WTC11 (cell line): ENCODE results near the gene TTC33. TPM values are rescaled to one million over a fixed set of nuclear protein-coding genes. Genes with fewer than 3 reads are reported as not detected.

Experiments
- ATAC-seq: fragments of 200-7000 bp; cut with Tn5 transposase; 2 replicates; pipeline ENCODE4 v1.10.0; 2021; ENCODE audit warnings: mild to moderate bottlenecking, moderate library complexity
- CTCF ChIA-PET: fragments of 300-600 bp; sonication (Branson Sonifier 250); formaldehyde crosslinking; loops from one replicate; lab custom pipeline; 2021; ENCODE audit warnings: antibody characterized with exemption; lab: Charles Lee
- POLR2A ChIA-PET: fragments of 350-600 bp; sonication (Branson Sonifier 250); formaldehyde crosslinking; loops from one replicate; lab custom pipeline; 2021; ENCODE audit warnings: antibody characterized with exemption; lab: Charles Lee
- DNase-seq: peaks from one replicate; pipeline ENCODE4 v3.0.0; 2021; ENCODE audit warnings: low spot score
- H3K27ac Mint-ChIP-seq: 2 replicates; pipeline ENCODE4 v1.8.0; 2021; ENCODE audit warnings: mixed read lengths
- H3K27me3 Mint-ChIP-seq: 2 replicates; pipeline ENCODE4 v1.8.0; 2021; ENCODE audit warnings: low read depth, mild to moderate bottlenecking, moderate library complexity, mixed read lengths
- H3K36me3 Mint-ChIP-seq: 2 replicates; pipeline ENCODE4 v1.8.0; 2021; ENCODE audit warnings: mixed read lengths
- H3K4me1 Mint-ChIP-seq: 2 replicates; pipeline ENCODE4 v1.8.0; 2022; ENCODE audit warnings: mixed read lengths
- H3K4me3 Mint-ChIP-seq: 2 replicates; pipeline ENCODE4 v1.8.0; 2021; ENCODE audit warnings: mild to moderate bottlenecking, moderate library complexity, mixed read lengths
- H3K9me3 Mint-ChIP-seq: 2 replicates; pipeline ENCODE4 v1.8.0; 2021; ENCODE audit warnings: mixed read lengths
- KAT7 ChIP-seq: sonication (generic); formaldehyde crosslinking; IDR thresholded peaks from 2 replicates; pipeline ENCODE4 v1.8.1; 2023; ENCODE audit warnings: missing genetic modification reagents, mild to moderate bottlenecking, borderline replicate concordance
- NR2C2 ChIP-seq: sonication (generic); formaldehyde crosslinking; IDR thresholded peaks from 2 replicates; pipeline ENCODE4 v1.8.0; 2022; ENCODE audit warnings: mild to moderate bottlenecking, missing genetic modification reagents
- SP1 ChIP-seq: sonication (generic); formaldehyde crosslinking; conservative IDR thresholded peaks from 2 replicates; pipeline ENCODE4 v1.8.1; 2022; ENCODE audit warnings: missing genetic modification reagents
- ZNF219 ChIP-seq: sonication (generic); formaldehyde crosslinking; IDR thresholded peaks from 2 replicates; pipeline ENCODE4 v1.8.0; 2023; ENCODE audit warnings: missing genetic modification reagents, mild to moderate bottlenecking, borderline replicate concordance
- ZNF263 ChIP-seq: sonication (generic); formaldehyde crosslinking; IDR thresholded peaks from 2 replicates; pipeline ENCODE4 v1.8.1; 2022; ENCODE audit warnings: low read depth, mild to moderate bottlenecking, moderate library complexity, missing genetic modification reagents
- total RNA-seq: library from RNA; stranded (reverse); gene quantifications from 3 replicates; pipeline ENCODE4 v1.2.3, GENCODE V29; 2021
- TF ChIP-seq, protein P1 (sequence below): sonication (generic); formaldehyde crosslinking; IDR thresholded peaks from 2 replicates; pipeline ENCODE4 v1.8.0; 2023; ENCODE audit warnings: missing genetic modification reagents, mild to moderate bottlenecking, borderline replicate concordance
- TF ChIP-seq, protein P2 (sequence below): sonication (generic); formaldehyde crosslinking; conservative IDR thresholded peaks from 2 replicates; pipeline ENCODE4 v1.8.1; 2022; ENCODE audit warnings: mild to moderate bottlenecking, missing genetic modification reagents
- TF ChIP-seq, protein P3 (sequence below): sonication (generic); formaldehyde crosslinking; IDR thresholded peaks from 2 replicates; pipeline ENCODE4 v1.8.1; 2022; ENCODE audit warnings: low read depth, missing genetic modification reagents, borderline replicate concordance
- TF ChIP-seq, protein P4 (sequence below): fragments of 250-450 bp; sonication (Bioruptor Pico); IDR thresholded peaks from 2 replicates; pipeline ENCODE4 v1.9.0; 2021; ENCODE audit warnings: mild to moderate bottlenecking
- TF ChIP-seq, protein P5 (sequence below): sonication (generic); formaldehyde crosslinking; IDR thresholded peaks from 2 replicates; pipeline ENCODE4 v1.8.0; 2022; ENCODE audit warnings: mild to moderate bottlenecking, missing genetic modification reagents
- TF ChIP-seq, protein P6 (sequence below): sonication (generic); formaldehyde crosslinking; IDR thresholded peaks from 2 replicates; pipeline ENCODE4 v1.8.1; 2022; ENCODE audit warnings: low read depth, mild to moderate bottlenecking, moderate library complexity, missing genetic modification reagents, borderline replicate concordance

TTC33 gene
- total RNA-seq, 1 experiment from 2014 or later = 9.2 TPM

DNA sequence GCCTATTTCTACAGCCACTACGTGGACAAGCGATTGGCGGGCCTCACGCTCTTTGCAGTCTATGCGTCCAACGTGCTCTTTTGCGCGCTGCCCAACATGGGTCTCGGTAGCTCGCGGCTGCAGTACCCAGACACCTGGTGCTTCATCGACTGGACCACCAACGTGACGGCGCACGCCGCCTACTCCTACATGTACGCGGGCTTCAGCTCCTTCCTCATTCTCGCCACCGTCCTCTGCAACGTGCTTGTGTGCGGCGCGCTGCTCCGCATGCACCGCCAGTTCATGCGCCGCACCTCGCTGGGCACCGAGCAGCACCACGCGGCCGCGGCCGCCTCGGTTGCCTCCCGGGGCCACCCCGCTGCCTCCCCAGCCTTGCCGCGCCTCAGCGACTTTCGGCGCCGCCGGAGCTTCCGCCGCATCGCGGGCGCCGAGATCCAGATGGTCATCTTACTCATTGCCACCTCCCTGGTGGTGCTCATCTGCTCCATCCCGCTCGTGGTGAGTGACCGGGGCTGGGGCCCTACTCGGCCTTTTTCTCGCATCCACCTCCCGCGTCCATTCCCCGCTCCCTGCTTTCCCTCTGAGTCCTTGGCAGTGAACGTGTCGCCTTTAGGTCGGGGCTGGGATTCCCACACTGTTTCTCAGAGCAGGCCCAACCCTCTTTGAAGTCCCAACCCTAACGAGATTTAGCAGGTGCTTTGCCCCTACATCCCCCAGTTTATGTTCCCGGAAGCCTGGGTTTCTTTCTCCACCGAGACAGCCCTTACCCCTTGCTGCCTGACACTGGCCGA lies 74.2 kb downstream of the TTC33 start (continued):
- TF ChIP-seq, protein P1, sequence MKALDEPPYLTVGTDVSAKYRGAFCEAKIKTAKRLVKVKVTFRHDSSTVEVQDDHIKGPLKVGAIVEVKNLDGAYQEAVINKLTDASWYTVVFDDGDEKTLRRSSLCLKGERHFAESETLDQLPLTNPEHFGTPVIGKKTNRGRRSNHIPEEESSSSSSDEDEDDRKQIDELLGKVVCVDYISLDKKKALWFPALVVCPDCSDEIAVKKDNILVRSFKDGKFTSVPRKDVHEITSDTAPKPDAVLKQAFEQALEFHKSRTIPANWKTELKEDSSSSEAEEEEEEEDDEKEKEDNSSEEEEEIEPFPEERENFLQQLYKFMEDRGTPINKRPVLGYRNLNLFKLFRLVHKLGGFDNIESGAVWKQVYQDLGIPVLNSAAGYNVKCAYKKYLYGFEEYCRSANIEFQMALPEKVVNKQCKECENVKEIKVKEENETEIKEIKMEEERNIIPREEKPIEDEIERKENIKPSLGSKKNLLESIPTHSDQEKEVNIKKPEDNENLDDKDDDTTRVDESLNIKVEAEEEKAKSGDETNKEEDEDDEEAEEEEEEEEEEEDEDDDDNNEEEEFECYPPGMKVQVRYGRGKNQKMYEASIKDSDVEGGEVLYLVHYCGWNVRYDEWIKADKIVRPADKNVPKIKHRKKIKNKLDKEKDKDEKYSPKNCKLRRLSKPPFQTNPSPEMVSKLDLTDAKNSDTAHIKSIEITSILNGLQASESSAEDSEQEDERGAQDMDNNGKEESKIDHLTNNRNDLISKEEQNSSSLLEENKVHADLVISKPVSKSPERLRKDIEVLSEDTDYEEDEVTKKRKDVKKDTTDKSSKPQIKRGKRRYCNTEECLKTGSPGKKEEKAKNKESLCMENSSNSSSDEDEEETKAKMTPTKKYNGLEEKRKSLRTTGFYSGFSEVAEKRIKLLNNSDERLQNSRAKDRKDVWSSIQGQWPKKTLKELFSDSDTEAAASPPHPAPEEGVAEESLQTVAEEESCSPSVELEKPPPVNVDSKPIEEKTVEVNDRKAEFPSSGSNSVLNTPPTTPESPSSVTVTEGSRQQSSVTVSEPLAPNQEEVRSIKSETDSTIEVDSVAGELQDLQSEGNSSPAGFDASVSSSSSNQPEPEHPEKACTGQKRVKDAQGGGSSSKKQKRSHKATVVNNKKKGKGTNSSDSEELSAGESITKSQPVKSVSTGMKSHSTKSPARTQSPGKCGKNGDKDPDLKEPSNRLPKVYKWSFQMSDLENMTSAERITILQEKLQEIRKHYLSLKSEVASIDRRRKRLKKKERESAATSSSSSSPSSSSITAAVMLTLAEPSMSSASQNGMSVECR = peak; percentile 89
- TF ChIP-seq, protein P2, sequence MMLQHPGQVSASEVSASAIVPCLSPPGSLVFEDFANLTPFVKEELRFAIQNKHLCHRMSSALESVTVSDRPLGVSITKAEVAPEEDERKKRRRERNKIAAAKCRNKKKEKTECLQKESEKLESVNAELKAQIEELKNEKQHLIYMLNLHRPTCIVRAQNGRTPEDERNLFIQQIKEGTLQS (CRISPR knock-in tag) = peak; percentile 84
- no peak for TF ChIP-seq KAT7 (CRISPR knock-in tag)
- TF ChIP-seq, protein P3, sequence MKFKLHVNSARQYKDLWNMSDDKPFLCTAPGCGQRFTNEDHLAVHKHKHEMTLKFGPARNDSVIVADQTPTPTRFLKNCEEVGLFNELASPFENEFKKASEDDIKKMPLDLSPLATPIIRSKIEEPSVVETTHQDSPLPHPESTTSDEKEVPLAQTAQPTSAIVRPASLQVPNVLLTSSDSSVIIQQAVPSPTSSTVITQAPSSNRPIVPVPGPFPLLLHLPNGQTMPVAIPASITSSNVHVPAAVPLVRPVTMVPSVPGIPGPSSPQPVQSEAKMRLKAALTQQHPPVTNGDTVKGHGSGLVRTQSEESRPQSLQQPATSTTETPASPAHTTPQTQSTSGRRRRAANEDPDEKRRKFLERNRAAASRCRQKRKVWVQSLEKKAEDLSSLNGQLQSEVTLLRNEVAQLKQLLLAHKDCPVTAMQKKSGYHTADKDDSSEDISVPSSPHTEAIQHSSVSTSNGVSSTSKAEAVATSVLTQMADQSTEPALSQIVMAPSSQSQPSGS (CRISPR knock-in tag) = no peak
- peak; percentile 66; the same call in 1 of the 2 replicates for TF ChIP-seq ZNF219 (CRISPR knock-in tag)
- TF ChIP-seq SP1 (CRISPR knock-in tag) = no peak; the same call in 1 of the 2 replicates
- TF ChIP-seq NR2C2 (CRISPR knock-in tag) = no peak
- TF ChIP-seq, protein P4, sequence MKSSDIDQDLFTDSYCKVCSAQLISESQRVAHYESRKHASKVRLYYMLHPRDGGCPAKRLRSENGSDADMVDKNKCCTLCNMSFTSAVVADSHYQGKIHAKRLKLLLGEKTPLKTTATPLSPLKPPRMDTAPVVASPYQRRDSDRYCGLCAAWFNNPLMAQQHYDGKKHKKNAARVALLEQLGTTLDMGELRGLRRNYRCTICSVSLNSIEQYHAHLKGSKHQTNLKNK = no peak

DNA sequence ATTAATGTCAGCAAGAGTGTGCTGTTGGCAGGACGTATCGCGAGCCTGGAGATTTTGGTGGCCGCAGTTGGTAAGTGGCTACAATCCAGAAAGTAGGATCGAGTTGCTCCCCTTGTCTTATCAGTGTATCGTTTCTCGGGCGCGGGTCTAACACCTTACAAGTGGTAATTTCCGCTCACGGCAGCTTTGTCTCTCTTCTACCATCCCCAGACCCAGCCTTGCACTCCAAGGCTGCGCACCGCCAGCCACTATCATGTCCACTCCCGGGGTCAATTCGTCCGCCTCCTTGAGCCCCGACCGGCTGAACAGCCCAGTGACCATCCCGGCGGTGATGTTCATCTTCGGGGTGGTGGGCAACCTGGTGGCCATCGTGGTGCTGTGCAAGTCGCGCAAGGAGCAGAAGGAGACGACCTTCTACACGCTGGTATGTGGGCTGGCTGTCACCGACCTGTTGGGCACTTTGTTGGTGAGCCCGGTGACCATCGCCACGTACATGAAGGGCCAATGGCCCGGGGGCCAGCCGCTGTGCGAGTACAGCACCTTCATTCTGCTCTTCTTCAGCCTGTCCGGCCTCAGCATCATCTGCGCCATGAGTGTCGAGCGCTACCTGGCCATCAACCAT lies 74.9 kb downstream of the TTC33 start:
- ATAC-seq = peak; percentile 1; the same call in 1 of the 2 replicates
- peaks cover 76% of the 10 kb centered on the region for H3K27me3 Mint-ChIP-seq

More for the DNA sequence above, 74.9 kb downstream of the TTC33 start:
- H3K9me3 Mint-ChIP-seq = no peaks in the 10 kb centered on the region
- POLR2A ChIA-PET = no interaction called here
- peak; percentile 42 for DNase-seq
- H3K36me3 Mint-ChIP-seq = no peaks in the 10 kb centered on the region
- CTCF ChIA-PET = interaction anchor here (1.0 to 1.5 kb wide), 4 partner anchors 53 to 514 kb away, joined by 3 to 4 read pairs (median 3); no protein-coding TSS in a partner anchor
- H3K4me3 Mint-ChIP-seq = peak overlapping the region; percentile 85
- H3K4me1 Mint-ChIP-seq = peaks cover 43% of the 10 kb centered on the region
- TF ChIP-seq ZNF263 (CRISPR knock-in tag) (no peak), ZNF219 (CRISPR knock-in tag) (no peak)
- TF ChIP-seq, protein P5, sequence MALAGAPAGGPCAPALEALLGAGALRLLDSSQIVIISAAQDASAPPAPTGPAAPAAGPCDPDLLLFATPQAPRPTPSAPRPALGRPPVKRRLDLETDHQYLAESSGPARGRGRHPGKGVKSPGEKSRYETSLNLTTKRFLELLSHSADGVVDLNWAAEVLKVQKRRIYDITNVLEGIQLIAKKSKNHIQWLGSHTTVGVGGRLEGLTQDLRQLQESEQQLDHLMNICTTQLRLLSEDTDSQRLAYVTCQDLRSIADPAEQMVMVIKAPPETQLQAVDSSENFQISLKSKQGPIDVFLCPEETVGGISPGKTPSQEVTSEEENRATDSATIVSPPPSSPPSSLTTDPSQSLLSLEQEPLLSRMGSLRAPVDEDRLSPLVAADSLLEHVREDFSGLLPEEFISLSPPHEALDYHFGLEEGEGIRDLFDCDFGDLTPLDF (CRISPR knock-in tag) = no peak
- TF ChIP-seq, protein P6, sequence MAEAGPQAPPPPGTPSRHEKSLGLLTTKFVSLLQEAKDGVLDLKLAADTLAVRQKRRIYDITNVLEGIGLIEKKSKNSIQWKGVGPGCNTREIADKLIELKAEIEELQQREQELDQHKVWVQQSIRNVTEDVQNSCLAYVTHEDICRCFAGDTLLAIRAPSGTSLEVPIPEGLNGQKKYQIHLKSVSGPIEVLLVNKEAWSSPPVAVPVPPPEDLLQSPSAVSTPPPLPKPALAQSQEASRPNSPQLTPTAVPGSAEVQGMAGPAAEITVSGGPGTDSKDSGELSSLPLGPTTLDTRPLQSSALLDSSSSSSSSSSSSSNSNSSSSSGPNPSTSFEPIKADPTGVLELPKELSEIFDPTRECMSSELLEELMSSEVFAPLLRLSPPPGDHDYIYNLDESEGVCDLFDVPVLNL = no peak
- no peak overlapping the region for H3K27ac Mint-ChIP-seq
